B cell (primary cell): Measurements from ENCODE around the gene DLG2.

Source experiments
- CTCF ChIP-seq: fragments of 200-600 bp; IDR thresholded peaks from one replicate; pipeline ENCODE4 v1.8.0; 2022; ENCODE audit warnings: antibody characterized with exemption, mild to moderate bottlenecking
- EZH2 ChIP-seq: IDR thresholded peaks from 2 replicates; pipeline ENCODE4 v1.6.1; 2012; ENCODE audit warnings: borderline replicate concordance, low read depth, mild to moderate bottlenecking, moderate library complexity, low read length; ENCODE audit not compliant: insufficient read depth, poor library complexity, severe bottlenecking

GRCh38 chr11:83608571-83608970 lies 2018.6 kb downstream of the DLG2 start:
- TF ChIP-seq CTCF (no peak), EZH2 (no peak)
